Measurements from ENCODE around the gene GNAT1. TPM values are rescaled to one million over a fixed set of nuclear protein-coding genes. Genes with fewer than 3 reads are reported as not detected.

Gene GNAT1
- total and polyA plus RNA-seq, 2 donors (not counting 1 experiment from before 2014, with no cell fraction given), result not detected

DNA sequence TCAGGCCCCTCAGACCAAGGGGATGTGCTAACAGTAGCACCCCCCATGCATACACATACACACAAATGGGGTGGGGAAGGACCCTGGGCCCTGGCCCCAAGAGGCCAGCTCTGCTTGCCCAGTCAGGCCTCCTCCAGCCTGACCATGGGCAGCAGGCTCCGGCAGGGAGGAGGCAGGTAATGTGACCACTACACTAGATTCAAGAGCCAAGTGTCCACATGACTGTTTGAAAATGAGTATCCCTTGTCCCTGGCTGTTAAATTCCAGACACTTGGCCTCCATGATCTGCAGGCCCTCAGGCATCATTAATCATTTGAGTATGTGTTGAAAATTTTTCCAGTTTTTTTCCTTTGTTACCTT, 30.7 kb downstream of the GNAT1 start:
- TF ChIP-seq EZH2 (IDR thresholded peaks at IDR 0.05; ENCODE audit: borderline replicate concordance, insufficient read depth, low read depth, low read length, poor library complexity, severe bottlenecking), result no peak
- no peak for TF ChIP-seq CTCF (IDR thresholded peaks at IDR 0.05)
- ChIA-PET POLR2A (no interaction called here), CTCF (interaction anchor here (2.1 to 15.2 kb wide), 2 partner anchors 29 to 100 kb away, joined by 5 to 214 read pairs; partner anchors contain the start of gene GNAT1)
- Mint-ChIP-seq H3K4me1 (peaks cover 10% of the 10 kb centered on the region), H3K27ac (no peak overlapping the region), H3K4me3 (no peak overlapping the region), H3K27me3 (peaks cover 10% of the 10 kb centered on the region), H3K9me3 (ENCODE audit: insufficient read depth) (no peaks in the 10 kb centered on the region)
- Histone ChIP-seq H2AFZ (ENCODE audit: insufficient read depth, low read depth, low read length, poor library complexity, severe bottlenecking) (no peak overlapping the region), H3K36me3 (replicated peaks in 1 of 2; ENCODE audit: control extremely low read depth in 1 of 2, control insufficient read depth in 1 of 2, extremely low read depth in 1 of 2, insufficient read depth in 2 of 2, low read length in 1 of 2) (no peaks in the 10 kb centered on the region), H3K4me1 (ENCODE audit: control insufficient read depth in 2 of 2, insufficient read depth in 2 of 2, low read length in 2 of 2) (peaks cover 3 to 15% of the 10 kb centered on the region in 2 donors), H3K79me2 (ENCODE audit: control insufficient read depth, insufficient read depth, low read length) (no peaks in the 10 kb centered on the region), H3K27ac (ENCODE audit: low read length in 2 of 2) (no peak overlapping the region), H3K4me3 (ENCODE audit: control extremely low read depth in 1 of 5, extremely low read depth in 1 of 5, insufficient read depth in 1 of 5, low read depth in 2 of 5, low read length in 4 of 5) (no peak overlapping the region), H3K4me2 (replicated peaks; ENCODE audit: low read depth, low read length, poor library complexity, severe bottlenecking) (no peak overlapping the region), H3K27me3 (replicated peaks in 1 of 4; ENCODE audit: control extremely low read depth in 1 of 4, control insufficient read depth in 3 of 4, insufficient read depth in 4 of 4, low read length in 3 of 4) (peaks cover 0 to 5% (median 0%) of the 10 kb centered on the region in 4 experiments), H3K9me3 (ENCODE audit: control extremely low read depth in 1 of 3, control insufficient read depth in 2 of 3, insufficient read depth in 1 of 3, low read length in 2 of 3) (no peaks in the 10 kb centered on the region), H4K20me1 (ENCODE audit: control insufficient read depth, insufficient read depth, low read length, poor library complexity, severe bottlenecking) (no peaks in the 10 kb centered on the region), H3K9ac (ENCODE audit: low read length) (no peak overlapping the region)
- WGBS (ENCODE audit: insufficient coverage), result 100% methylated on average over 1 of the region's 1 CpG
- no peak for ATAC-seq (ENCODE audit: low read depth)
- DNase-seq, result no peak
- intact Hi-C loops (cut with micrococcal nuclease), result no loop called here

DNA sequence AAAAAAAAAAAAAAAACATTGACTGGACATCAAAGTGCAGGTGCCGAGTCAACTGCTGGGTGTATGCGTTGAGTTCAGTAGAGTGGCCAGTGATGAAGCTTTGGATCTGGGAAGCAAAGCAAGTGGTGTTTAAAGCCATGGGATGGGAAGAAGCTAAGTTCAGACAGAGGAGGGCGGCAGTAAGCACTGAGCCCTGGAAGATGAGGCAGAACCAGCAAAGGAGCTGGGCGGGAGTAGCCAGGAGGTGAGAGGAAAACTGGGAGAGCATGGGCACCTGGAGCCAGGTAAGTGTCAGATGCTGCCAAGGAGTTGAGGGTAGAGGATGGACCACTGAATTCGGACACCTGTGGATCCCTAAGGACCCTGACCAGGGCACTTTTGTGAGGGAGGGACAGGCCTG, 33.2 kb downstream of the GNAT1 start:
- no peak for TF ChIP-seq CTCF (IDR thresholded peaks at IDR 0.05)
- no peak for TF ChIP-seq EZH2 (IDR thresholded peaks at IDR 0.05; ENCODE audit: borderline replicate concordance, insufficient read depth, low read depth, low read length, poor library complexity, severe bottlenecking)
- Histone ChIP-seq H4K20me1 (ENCODE audit: control insufficient read depth, insufficient read depth, low read length, poor library complexity, severe bottlenecking) (no peaks in the 10 kb centered on the region), H3K27me3 (replicated peaks in 1 of 4; ENCODE audit: control extremely low read depth in 1 of 4, control insufficient read depth in 3 of 4, insufficient read depth in 4 of 4, low read length in 3 of 4) (peaks cover 0 to 5% (median 0%) of the 10 kb centered on the region in 4 experiments), H2AFZ (ENCODE audit: insufficient read depth, low read depth, low read length, poor library complexity, severe bottlenecking) (no peak overlapping the region), H3K9me3 (ENCODE audit: control extremely low read depth in 1 of 3, control insufficient read depth in 2 of 3, insufficient read depth in 1 of 3, low read length in 2 of 3) (no peaks in the 10 kb centered on the region), H3K27ac (ENCODE audit: low read length in 2 of 2) (no peak overlapping the region), H3K4me2 (replicated peaks; ENCODE audit: low read depth, low read length, poor library complexity, severe bottlenecking) (no peak overlapping the region), H3K4me3 (ENCODE audit: control extremely low read depth in 1 of 5, extremely low read depth in 1 of 5, insufficient read depth in 1 of 5, low read depth in 2 of 5, low read length in 4 of 5) (no peak overlapping the region), H3K9ac (ENCODE audit: low read length) (no peak overlapping the region), H3K4me1 (ENCODE audit: control insufficient read depth in 2 of 2, insufficient read depth in 2 of 2, low read length in 2 of 2) (peaks cover 9 to 35% of the 10 kb centered on the region in 2 donors), H3K36me3 (replicated peaks in 1 of 2; ENCODE audit: control extremely low read depth in 1 of 2, control insufficient read depth in 1 of 2, extremely low read depth in 1 of 2, insufficient read depth in 2 of 2, low read length in 1 of 2) (no peaks in the 10 kb centered on the region), H3K79me2 (ENCODE audit: control insufficient read depth, insufficient read depth, low read length) (peaks cover 11% of the 10 kb centered on the region)
- Mint-ChIP-seq H3K4me3 (peak overlapping the region; percentile 33), H3K27ac (no peak overlapping the region), H3K27me3 (peaks cover 4% of the 10 kb centered on the region), H3K4me1 (peaks cover 26% of the 10 kb centered on the region), H3K9me3 (ENCODE audit: insufficient read depth) (no peaks in the 10 kb centered on the region)
- intact Hi-C loops (cut with micrococcal nuclease), result loop anchor here (5.0 kb wide), 1 partner anchor 422 kb away; the partner anchor contains the start of gene INKA1
- ChIA-PET POLR2A (interaction anchor here (0.5 to 0.7 kb wide), 2 partner anchors 18 to 132 kb away, joined by 3 to 4 read pairs; no protein-coding TSS in a partner anchor), CTCF (interaction anchor here (1.9 to 22.2 kb wide), 5 partner anchors 24 to 685 kb away, joined by 6 to 596 read pairs (median 28); partner anchors contain the start of genes GNAI2 and GNAT1)
- DNase-seq (no peak), ATAC-seq (ENCODE audit: low read depth) (no peak)
- 92% methylated on average over 5 of the region's 5 CpGs for WGBS (ENCODE audit: insufficient coverage)
